Esophagus squamous epithelium (tissue), 4 donors: Measurements from ENCODE around the gene SYPL1.

Source experiments
- CTCF ChIP-seq, 6 experiments: fragments of 450-650 bp in 4 of 6; fragments of 200-600 bp in 2 of 6; sonication (generic) in 2 of 6; IDR thresholded peaks; one replicate each; pipeline ENCODE4 v1.5.1; 2016 to 2019; ENCODE audit warnings: antibody characterized with exemption in 6 of 6, mild to moderate bottlenecking in 4 of 6, moderate library complexity in 4 of 6
- POLR2A ChIP-seq, 4 donors: fragments of 450-650 bp; IDR thresholded peaks; one replicate each; pipeline ENCODE4 v1.6.1; 2017; ENCODE audit warnings: antibody characterized with exemption in 4 of 4, mild to moderate bottlenecking in 4 of 4, moderate library complexity in 3 of 4

- TF ChIP-seq CTCF (IDR thresholded peaks at IDR 0.05) (no peak), POLR2A (IDR thresholded peaks at IDR 0.05) (no peak)
Measured at GRCh38 chr7:106122713-106123112, 10.6 kb upstream of the SYPL1 start.
